22Rv1 (cell line): ENCODE data around the gene EXOC2.

Experiments used
- ZFX ChIP-seq: fragments of 450-650 bp; IDR thresholded peaks from 2 replicates; pipeline ENCODE4 v1.6.1; 2017; ENCODE audit warnings: antibody characterized with exemption, borderline replicate concordance
- TF ChIP-seq, protein P1 (sequence below): fragments of 450-650 bp; IDR thresholded peaks from 2 replicates; pipeline ENCODE4 v1.5.1; 2017; ENCODE audit warnings: mild to moderate bottlenecking

DNA sequence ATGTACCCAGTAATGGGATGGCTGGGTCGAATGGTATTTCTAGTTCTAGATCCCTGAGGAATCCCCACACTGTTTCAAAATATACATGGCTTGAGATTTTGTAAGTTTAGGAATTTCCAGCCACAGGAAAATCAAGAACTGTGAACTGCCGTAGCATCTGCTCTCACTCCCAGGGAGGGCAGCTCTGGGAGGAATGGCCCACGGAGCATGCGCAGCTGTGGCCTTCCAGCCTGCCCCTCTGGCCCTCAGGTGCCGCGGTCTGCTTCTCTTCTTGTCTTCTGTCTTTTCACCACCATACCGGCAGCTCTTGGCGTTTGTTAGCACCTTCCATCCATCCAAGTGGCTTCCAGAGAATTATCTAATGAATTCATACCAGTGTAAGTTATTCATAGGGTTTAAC lies 19.9 kb upstream of the EXOC2 start:
- TF ChIP-seq, protein P1, sequence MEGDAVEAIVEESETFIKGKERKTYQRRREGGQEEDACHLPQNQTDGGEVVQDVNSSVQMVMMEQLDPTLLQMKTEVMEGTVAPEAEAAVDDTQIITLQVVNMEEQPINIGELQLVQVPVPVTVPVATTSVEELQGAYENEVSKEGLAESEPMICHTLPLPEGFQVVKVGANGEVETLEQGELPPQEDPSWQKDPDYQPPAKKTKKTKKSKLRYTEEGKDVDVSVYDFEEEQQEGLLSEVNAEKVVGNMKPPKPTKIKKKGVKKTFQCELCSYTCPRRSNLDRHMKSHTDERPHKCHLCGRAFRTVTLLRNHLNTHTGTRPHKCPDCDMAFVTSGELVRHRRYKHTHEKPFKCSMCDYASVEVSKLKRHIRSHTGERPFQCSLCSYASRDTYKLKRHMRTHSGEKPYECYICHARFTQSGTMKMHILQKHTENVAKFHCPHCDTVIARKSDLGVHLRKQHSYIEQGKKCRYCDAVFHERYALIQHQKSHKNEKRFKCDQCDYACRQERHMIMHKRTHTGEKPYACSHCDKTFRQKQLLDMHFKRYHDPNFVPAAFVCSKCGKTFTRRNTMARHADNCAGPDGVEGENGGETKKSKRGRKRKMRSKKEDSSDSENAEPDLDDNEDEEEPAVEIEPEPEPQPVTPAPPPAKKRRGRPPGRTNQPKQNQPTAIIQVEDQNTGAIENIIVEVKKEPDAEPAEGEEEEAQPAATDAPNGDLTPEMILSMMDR = no peak
- no peak for TF ChIP-seq ZFX
